HUES64 (cell line): ENCODE measurements around the gene EVI5. TPM values are rescaled to one million over a fixed set of nuclear protein-coding genes. Genes with fewer than 3 reads are reported as not detected.

Experiments
- H3K27ac ChIP-seq: 2 replicates; pipeline ENCODE4 v1.7.0; 2013; ENCODE audit warnings: low read depth, low read length, inconsistent platforms
- H3K27me3 ChIP-seq: 2 replicates; pipeline ENCODE4 v1.6.1; 2013; ENCODE audit warnings: mild to moderate bottlenecking, low read length; ENCODE audit not compliant: insufficient read depth
- H3K36me3 ChIP-seq: 2 replicates; pipeline ENCODE4 v1.6.1; 2013; ENCODE audit warnings: mild to moderate bottlenecking, low read length; ENCODE audit not compliant: insufficient read depth
- H3K4me1 ChIP-seq: 2 replicates; pipeline ENCODE4 v1.6.1; 2013; ENCODE audit warnings: mild to moderate bottlenecking, low read length, moderate library complexity; ENCODE audit not compliant: insufficient read depth
- H3K4me3 ChIP-seq: 2 replicates; pipeline ENCODE4 v1.5.1; 2013; ENCODE audit warnings: mild to moderate bottlenecking, low read length, moderate library complexity
- H3K9ac ChIP-seq: 2 replicates; pipeline ENCODE4 v1.6.1; 2013; ENCODE audit warnings: mild to moderate bottlenecking, low read depth, low read length
- H3K9me3 ChIP-seq: 2 replicates; pipeline ENCODE4 v1.6.1; 2013; ENCODE audit warnings: low read depth, low read length; ENCODE audit not compliant: insufficient read depth
- WGBS: fragments of 150-250, 120-280 bp; methylation state at CpG from one replicate; pipeline ENCODE4 v1.1.7; 2013; ENCODE audit warnings: missing lambda C conversion rate; 5-methylcytosine and 5-hydroxymethylcytosine counted together
- polyA plus RNA-seq, 2 experiments: library from polyadenylated mRNA; stranded (reverse); fragments of 50-300 nt; gene quantifications; one replicate each; pipeline ENCODE4 v1.2.3, GENCODE V29; 2013

EVI5 gene
- 4.6 TPM for polyA plus RNA-seq (2013, experiment 1 of 2)
- polyA plus RNA-seq (2013, experiment 2 of 2): 7.2 TPM

GRCh38 chr1:92784639-92785500, at the start of gene EVI5:
Gene EVI5 (minus strand): TSS chr1:92785108. CDS start chr1:92736546, 48,562 bp downstream.
- Histone ChIP-seq H3K27ac (peak within 1 kb of the TSS; percentile 77; the same call in 1 of the 2 replicates), H3K4me1 (peaks cover 5% of the 10 kb centered on the region; the same call in 1 of the 2 replicates), H3K9ac (peak within 1 kb of the TSS; percentile 74), H3K9me3 (no peaks in the 10 kb centered on the region), H3K4me3 (peak within 1 kb of the TSS; percentile 81), H3K27me3 (peaks cover 5% of the 10 kb centered on the region; the same call in 1 of the 2 replicates), H3K36me3 (no peaks in the 10 kb centered on the region)
- WGBS: under 1% methylated on average over 94 of the region's 94 CpGs

GRCh38 chr1:92834617-92835016, 49.7 kb upstream of the EVI5 start:
- peak overlapping the region; percentile 99; the same call in 1 of the 2 replicates for H3K9ac ChIP-seq
- 95% methylated on average over 5 of the region's 5 CpGs for WGBS

GRCh38 chr1:92833840-92834239, 48.9 kb upstream of the EVI5 start:
- Histone ChIP-seq H3K4me1 (no peaks in the 10 kb centered on the region; the same call in 1 of the 2 replicates), H3K9ac (peak overlapping the region; percentile 99), H3K36me3 (peaks cover 62% of the 10 kb centered on the region), H3K27me3 (no peaks in the 10 kb centered on the region), H3K27ac (peak overlapping the region; percentile 29; the same call in 1 of the 2 replicates), H3K9me3 (no peaks in the 10 kb centered on the region), H3K4me3 (peak overlapping the region; percentile 93)
- 77% methylated on average over 5 of the region's 5 CpGs for WGBS

More at GRCh38 chr1:92834617-92835016, 49.7 kb upstream of the EVI5 start:
- H3K4me1 ChIP-seq: no peaks in the 10 kb centered on the region; the same call in 1 of the 2 replicates
- H3K36me3 ChIP-seq: peaks cover 69% of the 10 kb centered on the region
- no peaks in the 10 kb centered on the region for H3K27me3 ChIP-seq
- peak overlapping the region; percentile 93 for H3K4me3 ChIP-seq
- no peak overlapping the region for H3K27ac ChIP-seq
- no peaks in the 10 kb centered on the region for H3K9me3 ChIP-seq

GRCh38 chr1:92832537-92833114, 47.7 kb upstream of the EVI5 start:
- Histone ChIP-seq H3K4me1 (no peaks in the 10 kb centered on the region; the same call in 1 of the 2 replicates), H3K9me3 (no peaks in the 10 kb centered on the region), H3K4me3 (peak overlapping the region; percentile 93), H3K27ac (peak overlapping the region; percentile 89), H3K36me3 (peaks cover 50% of the 10 kb centered on the region), H3K9ac (peak overlapping the region; percentile 99), H3K27me3 (no peaks in the 10 kb centered on the region)
- 1% methylated on average over 18 of the region's 19 CpGs for WGBS

- Histone ChIP-seq H3K27me3 (no peaks in the 10 kb centered on the region), H3K4me1 (no peaks in the 10 kb centered on the region; the same call in 1 of the 2 replicates), H3K27ac (peak within 1 kb of the TSS; percentile 89), H3K9ac (peak within 1 kb of the TSS; percentile 99), H3K36me3 (peaks cover 43% of the 10 kb centered on the region), H3K4me3 (peak within 1 kb of the TSS; percentile 93), H3K9me3 (no peaks in the 10 kb centered on the region)
- 1% methylated on average over 57 of the region's 57 CpGs for WGBS
These were observed 47.0 kb upstream of the EVI5 start, which contains the start of gene RPL5 for GRCh38 chr1:92831762-92832536. Gene RPL5 (plus strand): TSS chr1:92832040. CDS start chr1:92832115, 75 bp downstream.

GRCh38 chr1:92831368-92831761, 46.5 kb upstream of the EVI5 start:
- Histone ChIP-seq H3K36me3 (peaks cover 37% of the 10 kb centered on the region), H3K4me3 (peak overlapping the region; percentile 93), H3K4me1 (no peaks in the 10 kb centered on the region; the same call in 1 of the 2 replicates), H3K27me3 (no peaks in the 10 kb centered on the region), H3K9ac (no peak overlapping the region), H3K27ac (no peak overlapping the region), H3K9me3 (no peaks in the 10 kb centered on the region)
- WGBS: 67% methylated on average over 4 of the region's 4 CpGs

- no peak overlapping the region for H3K9ac ChIP-seq
- no peaks in the 10 kb centered on the region for H3K36me3 ChIP-seq
- H3K27me3 ChIP-seq: no peaks in the 10 kb centered on the region
- H3K4me1 ChIP-seq: no peaks in the 10 kb centered on the region; the same call in 1 of the 2 replicates
- WGBS: 93% methylated on average over 5 of the region's 6 CpGs
- H3K9me3 ChIP-seq: no peaks in the 10 kb centered on the region
- no peak overlapping the region for H3K4me3 ChIP-seq
- no peak overlapping the region for H3K27ac ChIP-seq
These were observed 41.9 kb upstream of the EVI5 start for GRCh38 chr1:92826792-92827191.

GRCh38 chr1:92822879-92823278, 38.0 kb upstream of the EVI5 start:
- Histone ChIP-seq H3K9ac (no peak overlapping the region), H3K27me3 (no peaks in the 10 kb centered on the region), H3K9me3 (no peaks in the 10 kb centered on the region), H3K27ac (no peak overlapping the region), H3K4me1 (no peaks in the 10 kb centered on the region), H3K36me3 (no peaks in the 10 kb centered on the region), H3K4me3 (no peak overlapping the region)
- WGBS: 93% methylated on average over 2 of the region's 3 CpGs

- Histone ChIP-seq H3K27me3 (no peaks in the 10 kb centered on the region), H3K4me1 (no peaks in the 10 kb centered on the region), H3K27ac (no peak overlapping the region), H3K36me3 (no peaks in the 10 kb centered on the region), H3K4me3 (no peak overlapping the region), H3K9me3 (no peaks in the 10 kb centered on the region), H3K9ac (no peak overlapping the region)
- WGBS: 90% methylated on average over 3 of the region's 3 CpGs
These were observed 35.6 kb upstream of the EVI5 start for GRCh38 chr1:92820551-92820950.

- H3K9me3 ChIP-seq: no peaks in the 10 kb centered on the region
- H3K4me1 ChIP-seq: no peaks in the 10 kb centered on the region
These were observed 35.1 kb upstream of the EVI5 start for GRCh38 chr1:92820024-92820423.

More at GRCh38 chr1:92820024-92820423, 35.1 kb upstream of the EVI5 start:
- H3K9ac ChIP-seq: no peak overlapping the region
- no peaks in the 10 kb centered on the region for H3K36me3 ChIP-seq
- WGBS: 79% methylated on average over 3 of the region's 3 CpGs
- no peak overlapping the region for H3K27ac ChIP-seq
- no peaks in the 10 kb centered on the region for H3K27me3 ChIP-seq
- no peak overlapping the region for H3K4me3 ChIP-seq
